Pancreas (tissue), 10 donors: ENCODE measurements around the gene CASZ1. TPM values are rescaled to one million over a fixed set of nuclear protein-coding genes. Genes with fewer than 3 reads are reported as not detected.

ENCODE experiments used
- ATAC-seq, 4 donors: fragments of 200-7000 bp; cut with Tn5 transposase; one replicate each; pipeline versions ENCODE4 v1.8.0 to v1.9.1; 2020; ENCODE audit warnings: mild to moderate bottlenecking in 4 of 4, moderate library complexity in 4 of 4
- DNase-seq, 6 donors: peaks; one replicate each; pipeline ENCODE4 v3.0.0-alpha.2; 2020
- FAIRE-seq: peaks from 2 replicates; lab custom pipeline; 2012; peaks lifted over from hg19 to GRCh38; lab: Jason Lieb, UNC
- H3K27ac ChIP-seq, 4 donors: fragments of 200-600 bp; sonication (generic); 1 replicate in 3 of 4; 2 replicates in 1 of 4; pipeline versions ENCODE4 v1.5.0 to v1.8.0; 2020
- H3K27me3 ChIP-seq, 4 donors: fragments of 200-600 bp; one replicate each; pipeline ENCODE4 v1.8.0; 2021
- H3K36me3 ChIP-seq, 3 donors: fragments of 200-600 bp; sonication (generic) in 1 of 3; one replicate each; pipeline versions ENCODE4 v1.5.0 to v1.8.0; 2020 to 2021
- H3K4me1 ChIP-seq, 3 donors: fragments of 200-600 bp; one replicate each; pipeline ENCODE4 v1.8.0; 2021
- H3K4me3 ChIP-seq, 4 donors: fragments of 200-600 bp; sonication (generic) in 2 of 4; one replicate each; pipeline versions ENCODE4 v1.5.0 to v1.8.0; 2020 to 2021
- H3K9me3 ChIP-seq, 4 donors: fragments of 200-600 bp; one replicate each; pipeline ENCODE4 v1.8.0; 2021
- CTCF ChIP-seq, 4 donors: fragments of 200-600 bp; sonication (generic) in 3 of 4; IDR thresholded peaks; one replicate each; pipeline versions ENCODE4 v1.5.0 to v1.8.0; 2021; ENCODE audit warnings: antibody characterized with exemption in 4 of 4
- WGBS, 2 donors: extraction: QIAGEN DNeasy Blood & Tissue Kit; methylation state at CpG; one replicate each; pipeline ENCODE4 v1.1.7; 2013; 5-methylcytosine and 5-hydroxymethylcytosine counted together
- intact Hi-C, 3 donors: fragments of 100-400 bp; cut with DNase I; formaldehyde crosslinking; loops; one replicate each; pipeline versions ENCODE4 v1.11.1 to v1.14.2; 2022
- polyA plus RNA-seq, 2 donors: library from polyadenylated mRNA; stranded (reverse); fragments of 200-250 nt; gene quantifications; one replicate each; pipeline ENCODE4 v1.2.3, GENCODE V29; 2013
- total RNA-seq, 6 donors: library from RNA; stranded (reverse); fragmentation: NEBNext Ultra II Directional in 4 of 6; extraction: Animal tissue kit (Norgen Biotek cat#: 25700) in 4 of 6; gene quantifications; one replicate each; pipeline versions ENCODE4 v1.2.1 to v1.2.4, GENCODE V29; 2021 to 2023
- donor health status: healthy with polysubstance abuse.
- donor health status: DM: no; HTN: no; CAD: no; lungs with moderate emphysema.
- donor health status: DM: no; HTN: no; CAD: no.
- donor health status: control.
- donor health status: control.
- donor health status: Bipolar disorder and iron deficiency.
- donor health status: DM: yes; HTN: yes; CAD: no.
- donor health status: DM: no; HTN: no; CAD: no.
- donor health status: DM: no; HTN: no; CAD: no.
- donor health status: DM: yes; HTN: yes; CAD: no.

Gene CASZ1
- total and polyA plus RNA-seq, 8 donors, result 6.7 to 18.9 (median 13.8) TPM

GRCh38 chr1:10633416-10633815, 163.0 kb downstream of the CASZ1 start:
- DNase-seq (peak in 2 of 6 donors; percentile 40 to 62), ATAC-seq (no peak)
- intact Hi-C loops, result no loop called here

GRCh38 chr1:10632691-10633090, 163.8 kb downstream of the CASZ1 start:
- peak in 2 of 6 donors; percentile 51 to 59 for DNase-seq

More at GRCh38 chr1:10633416-10633815, 163.0 kb downstream of the CASZ1 start:
- Histone ChIP-seq H3K27me3 (no peaks in the 10 kb centered on the region), H3K27ac (no peak overlapping the region), H3K4me1 (peaks cover 0 to 3% (median 0%) of the 10 kb centered on the region in 3 donors), H3K4me3 (no peak overlapping the region), H3K36me3 (peaks cover 0 to 3% (median 0%) of the 10 kb centered on the region in 3 donors), H3K9me3 (no peaks in the 10 kb centered on the region)
- WGBS, 2 donors, result 95 to 98% methylated on average over 10 of the region's 10 CpGs
- no peak for FAIRE-seq
- TF ChIP-seq CTCF (IDR thresholded peaks at IDR 0.05), result no peak

GRCh38 chr1:10631811-10632593, 164.4 kb downstream of the CASZ1 start:
- ATAC-seq, result peak in 2 of 4 donors; percentile 3 to 38
- H3K4me3 ChIP-seq, result no peak overlapping the region
- H3K27ac ChIP-seq, result peak overlapping the region in 1 of 4 donors; percentile 17
- 68 to 75% methylated on average over 14 of the region's 14 CpGs for WGBS, 2 donors
- H3K36me3 ChIP-seq, result no peaks in the 10 kb centered on the region
- FAIRE-seq, result no peak
- TF ChIP-seq CTCF (IDR thresholded peaks at IDR 0.05), result no peak
- peaks cover 0 to 3% (median 0%) of the 10 kb centered on the region in 3 donors for H3K4me1 ChIP-seq
- intact Hi-C loops, result no loop called here
- no peaks in the 10 kb centered on the region for H3K9me3 ChIP-seq
- peak in 1 of 6 donors; percentile 53 for DNase-seq
- H3K27me3 ChIP-seq, result no peaks in the 10 kb centered on the region

More at GRCh38 chr1:10632691-10633090, 163.8 kb downstream of the CASZ1 start:
- 87 to 93% methylated on average over 14 of the region's 14 CpGs for WGBS, 2 donors
- Histone ChIP-seq H3K36me3 (no peaks in the 10 kb centered on the region), H3K4me3 (no peak overlapping the region), H3K9me3 (no peaks in the 10 kb centered on the region), H3K27me3 (no peaks in the 10 kb centered on the region), H3K4me1 (peaks cover 0 to 3% (median 0%) of the 10 kb centered on the region in 3 donors), H3K27ac (no peak overlapping the region)
- FAIRE-seq (no peak), ATAC-seq (no peak)
- intact Hi-C loops, result no loop called here
- TF ChIP-seq CTCF (IDR thresholded peaks at IDR 0.05), result no peak

- no peak for FAIRE-seq
- WGBS, 2 donors, result 85 to 86% methylated on average over 19 to 20 of the region's 20 CpGs
- Histone ChIP-seq H3K4me3 (no peak overlapping the region), H3K27me3 (no peaks in the 10 kb centered on the region), H3K36me3 (no peaks in the 10 kb centered on the region), H3K27ac (peak overlapping the region in 1 of 4 donors; percentile 17), H3K9me3 (no peaks in the 10 kb centered on the region), H3K4me1 (peaks cover 0 to 3% (median 0%) of the 10 kb centered on the region in 3 donors)
- DNase-seq, result peak in 2 of 6 donors; percentile 51 to 64
- intact Hi-C loops, result no loop called here
- peak in 1 of 4 donors; percentile 21 for ATAC-seq
- no peak for TF ChIP-seq CTCF (IDR thresholded peaks at IDR 0.05)
Measured at GRCh38 chr1:10631121-10631810, 165.2 kb downstream of the CASZ1 start.
